22Rv1 (cell line): Measurements from ENCODE around the gene ZEB1.

Experiments used
- CTCF ChIP-seq: fragments of 450-650 bp; IDR thresholded peaks from 2 replicates; pipeline ENCODE4 v1.5.1; 2017; ENCODE audit warnings: mild to moderate bottlenecking
- ZFX ChIP-seq: fragments of 450-650 bp; IDR thresholded peaks from 2 replicates; pipeline ENCODE4 v1.6.1; 2017; ENCODE audit warnings: antibody characterized with exemption, borderline replicate concordance

- TF ChIP-seq CTCF (no peak), ZFX (no peak)
These were observed 39.8 kb downstream of the ZEB1 start for GRCh38 chr10:31358688-31359330.
